Stimulated activated CD4-positive, alpha-beta T cell treated with anti-CD3 and anti-CD28 coated beads, TNF-alpha, amount 100 ng/mL, for 48 hours (primary cell): ENCODE measurements around the gene ITM2A.

ENCODE experiments used
- DNase-seq, 3 donors: peaks; one replicate each; pipeline ENCODE4 v3.0.0-alpha.2; 2020; ENCODE audit warnings: low read depth in 3 of 3

Gene ITM2A

GRCh38 chrX:79366873-79367749 is at the start of gene ITM2A:
ITM2A (minus strand) TSS chrX:79367334; CDS start chrX:79367215, 119 bp downstream.
- peak; percentile 10 to 41 (median 31) for DNase-seq

GRCh38 chrX:79415056-79415455 is 47.9 kb upstream of the ITM2A start:
- no peak for DNase-seq

GRCh38 chrX:79413963-79414362 is 46.8 kb upstream of the ITM2A start:
- no peak for DNase-seq

- DNase-seq: no peak
Observed at GRCh38 chrX:79412972-79413371, 45.8 kb upstream of the ITM2A start.

DNA sequence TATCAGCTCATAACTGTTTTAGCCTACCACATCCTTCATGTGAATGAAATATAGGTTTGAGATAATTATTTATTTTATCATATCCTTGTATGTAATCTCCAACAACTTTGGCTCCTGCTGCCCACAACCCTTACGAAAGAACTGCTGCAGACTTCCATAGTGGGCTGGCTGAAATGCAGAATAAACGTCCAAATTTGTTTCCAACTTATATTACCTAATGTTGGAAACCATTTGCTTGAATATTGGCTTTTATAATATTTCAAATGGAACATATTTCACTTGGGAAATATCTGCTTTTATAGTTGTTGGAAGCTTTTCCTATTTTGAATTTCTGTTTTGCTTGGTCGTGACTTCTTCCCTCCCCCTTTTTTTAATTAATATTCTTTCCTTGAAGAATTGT is 45.0 kb upstream of the ITM2A start:
- no peak for DNase-seq

GRCh38 chrX:79409657-79410056 is 42.5 kb upstream of the ITM2A start:
- DNase-seq: no peak

GRCh38 chrX:79408623-79409322 is 41.6 kb upstream of the ITM2A start:
- no peak for DNase-seq

DNA sequence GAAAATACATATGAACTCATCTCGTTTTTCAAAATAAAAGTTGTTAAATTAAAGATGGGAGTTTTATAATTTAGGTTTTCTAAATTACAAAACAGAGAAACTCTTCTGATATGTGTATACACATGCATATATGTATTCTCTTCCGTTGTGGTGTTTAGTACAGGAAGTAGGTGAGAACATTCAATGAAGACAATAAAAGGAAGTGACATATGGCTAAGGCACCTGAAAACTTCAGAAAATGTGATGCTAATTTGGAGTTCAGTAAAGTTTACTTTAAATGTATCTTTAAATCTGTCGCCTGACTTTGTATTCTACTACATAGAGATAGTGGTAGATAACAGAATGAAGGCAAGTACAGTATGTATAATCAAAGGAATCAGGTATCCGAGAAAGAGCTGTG is 33.5 kb upstream of the ITM2A start:
- DNase-seq: no peak

DNA sequence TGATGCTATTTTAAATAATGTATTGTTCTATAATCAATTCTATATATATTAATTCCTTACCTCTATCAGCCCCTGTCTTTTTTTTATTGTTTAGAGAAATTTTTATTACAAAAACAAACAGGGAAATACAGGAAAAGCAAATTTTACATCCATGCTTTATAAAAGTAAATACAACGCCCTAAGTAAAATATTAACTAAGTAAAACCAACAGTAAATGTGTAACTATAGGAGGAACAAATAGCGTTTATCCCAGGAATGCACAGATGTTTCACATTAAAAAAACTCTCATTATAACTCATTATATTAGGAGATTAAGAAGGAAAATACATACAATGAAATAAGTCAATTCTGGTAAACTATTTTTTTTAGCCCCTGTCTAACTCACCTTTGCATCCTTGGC is 8.2 kb upstream of the ITM2A start:
- no peak for DNase-seq

DNA sequence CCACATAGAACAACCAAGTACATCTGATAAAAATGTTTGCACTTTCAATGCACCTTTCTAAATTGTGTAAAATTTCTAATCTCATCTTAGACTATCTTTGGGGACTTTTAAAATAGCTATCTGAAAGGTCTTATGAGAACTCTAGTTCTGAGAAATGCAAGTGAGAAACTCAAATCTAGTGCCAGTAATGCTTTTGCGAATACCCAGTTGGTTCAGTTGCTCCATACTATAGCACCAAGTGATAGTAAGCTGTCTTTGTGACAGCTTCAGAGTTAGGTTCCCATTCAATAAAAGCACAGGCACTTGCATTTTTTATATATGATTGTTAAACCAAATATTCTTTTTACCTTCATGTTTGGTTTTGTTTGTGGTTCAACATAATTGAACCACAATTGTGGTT is 4.5 kb upstream of the ITM2A start:
- DNase-seq: no peak

DNA sequence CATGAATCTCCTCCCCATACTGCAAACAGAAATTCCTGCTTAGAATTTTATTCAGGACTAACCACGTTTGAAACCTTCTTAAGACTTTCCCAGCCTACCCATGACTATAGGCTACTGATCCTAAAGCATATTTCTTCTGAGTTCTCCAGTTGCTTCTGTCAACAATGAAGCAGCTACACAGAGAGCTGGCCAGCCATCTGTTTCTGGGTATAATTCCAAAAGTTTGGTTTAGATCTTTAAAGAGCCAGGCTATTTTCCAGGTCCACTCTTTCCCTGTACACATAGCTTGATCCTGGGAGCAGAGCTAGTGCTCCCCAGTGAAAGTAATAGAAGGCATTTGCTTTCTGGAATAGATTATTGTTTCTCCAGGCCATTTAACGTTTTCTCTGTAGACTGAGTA is 4.0 kb upstream of the ITM2A start:
- DNase-seq: no peak

DNA sequence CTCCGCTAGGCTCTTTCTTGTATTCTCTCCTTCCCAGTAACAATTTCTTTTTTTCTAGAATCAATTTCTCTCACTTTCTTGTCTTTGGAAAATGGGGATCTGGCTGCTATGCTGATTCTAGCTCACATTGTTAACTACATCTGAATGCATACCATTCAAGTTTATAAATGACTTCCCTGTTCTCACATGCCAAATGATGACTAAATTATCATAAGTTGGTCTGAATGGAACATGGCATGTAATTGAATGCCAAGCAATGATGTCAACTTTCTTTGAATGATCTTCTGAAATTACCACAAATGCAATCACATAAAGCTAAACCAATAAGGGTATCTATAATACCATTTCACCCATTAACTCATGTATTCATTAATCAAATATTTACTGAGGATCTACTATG is 2.7 kb upstream of the ITM2A start:
- no peak for DNase-seq

DNA sequence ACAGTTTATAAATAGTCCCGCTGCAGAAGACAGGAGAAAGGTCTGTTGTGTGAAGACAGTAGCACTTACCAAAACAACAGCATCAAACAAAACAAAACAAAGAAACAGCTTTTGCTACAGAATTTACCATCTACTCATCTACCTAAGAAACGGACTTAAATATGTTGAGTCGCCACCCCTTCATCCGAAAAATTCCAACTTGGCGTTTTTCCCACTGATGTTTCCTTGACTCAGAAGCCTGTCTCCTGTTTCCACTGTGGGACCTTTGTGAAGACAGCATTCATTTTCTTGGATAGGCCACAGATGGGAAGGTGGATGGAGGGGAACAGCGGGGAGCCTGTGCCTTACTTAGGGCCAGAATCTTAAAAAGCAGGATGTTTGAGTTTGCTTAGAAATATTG is 1.3 kb upstream of the ITM2A start:
- DNase-seq: no peak

DNA sequence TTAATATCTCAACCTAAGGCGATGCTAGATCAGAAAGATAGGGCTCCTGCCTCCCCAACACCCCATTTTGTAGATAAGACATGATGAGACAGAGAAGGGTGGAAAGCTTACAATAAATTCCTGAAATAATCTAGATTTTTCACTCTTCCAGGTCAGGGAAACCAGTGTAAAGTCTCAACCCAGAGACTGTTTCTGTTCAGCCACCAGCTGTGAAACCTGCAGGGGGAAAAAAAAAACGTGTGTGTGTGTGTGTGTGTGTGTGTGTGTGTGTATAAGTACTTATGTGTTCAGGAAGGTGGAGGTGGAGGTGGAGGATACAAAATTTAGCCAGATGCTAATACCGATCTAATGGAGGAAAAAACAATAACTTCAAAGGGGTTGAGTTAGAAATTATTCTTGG is 773 bp upstream of the ITM2A start:
- DNase-seq: no peak

GRCh38 chrX:79366556-79366872 is 620 bp downstream of the ITM2A start:
- DNase-seq: no peak

DNA sequence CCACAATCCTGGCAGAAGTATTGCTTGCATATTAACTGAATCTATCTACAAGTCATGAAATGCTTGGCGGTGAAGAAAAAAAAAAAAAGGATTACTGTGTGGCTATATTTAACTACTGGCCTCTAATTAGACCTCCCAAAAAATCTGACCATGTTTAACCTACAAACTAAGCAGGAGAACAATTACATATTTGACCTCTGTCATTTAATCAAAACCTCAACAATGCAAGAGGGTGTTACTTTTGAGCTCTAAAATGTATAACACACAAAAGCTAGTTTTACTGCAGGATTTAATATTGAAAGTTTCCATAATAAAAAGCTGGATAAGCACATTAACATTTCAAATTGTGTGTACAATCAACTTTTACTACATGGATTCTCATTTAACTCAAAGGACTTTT is 1.5 kb downstream of the ITM2A start:
- DNase-seq: no peak

- DNase-seq: no peak
Observed at GRCh38 chrX:79364306-79364705, 2.8 kb downstream of the ITM2A start.

- DNase-seq: no peak
Observed at GRCh38 chrX:79361192-79361870, 5.8 kb downstream of the ITM2A start.

- no peak for DNase-seq
Observed at GRCh38 chrX:79336869-79337815, 30.0 kb downstream of the ITM2A start.

DNA sequence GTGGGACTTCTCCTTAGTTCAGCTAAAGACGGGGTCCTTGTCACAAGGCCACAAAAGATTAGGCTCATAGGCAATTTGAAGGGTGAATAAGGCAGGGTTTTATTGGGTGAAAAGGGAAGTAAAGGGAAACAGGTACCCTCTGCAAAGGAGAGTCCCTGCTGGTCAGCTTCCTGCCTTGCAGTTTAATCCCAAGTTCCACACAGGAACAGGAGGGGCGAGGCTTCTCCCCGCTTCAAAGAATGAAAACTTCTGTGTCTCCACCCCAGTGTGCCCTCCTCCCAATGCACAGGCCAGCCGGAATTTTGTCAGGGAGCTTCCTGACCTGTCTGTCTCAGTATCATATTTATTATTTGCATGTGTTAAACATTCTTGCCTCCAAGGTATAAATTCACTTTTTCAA is 37.1 kb downstream of the ITM2A start:
- DNase-seq: no peak

GRCh38 chrX:79325263-79325958 is 41.7 kb downstream of the ITM2A start:
- DNase-seq: no peak
